Measurements from ENCODE around the gene SMARCD1. TPM values are rescaled to one million over a fixed set of nuclear protein-coding genes. Genes with fewer than 3 reads are reported as not detected.

Gene SMARCD1
- total and polyA plus RNA-seq, 9 of the 15 experiments (the other 6 are each of a cell fraction or from before 2014, with no cell fraction given), result 0.86 to 91.7 (median 48.0) TPM

DNA sequence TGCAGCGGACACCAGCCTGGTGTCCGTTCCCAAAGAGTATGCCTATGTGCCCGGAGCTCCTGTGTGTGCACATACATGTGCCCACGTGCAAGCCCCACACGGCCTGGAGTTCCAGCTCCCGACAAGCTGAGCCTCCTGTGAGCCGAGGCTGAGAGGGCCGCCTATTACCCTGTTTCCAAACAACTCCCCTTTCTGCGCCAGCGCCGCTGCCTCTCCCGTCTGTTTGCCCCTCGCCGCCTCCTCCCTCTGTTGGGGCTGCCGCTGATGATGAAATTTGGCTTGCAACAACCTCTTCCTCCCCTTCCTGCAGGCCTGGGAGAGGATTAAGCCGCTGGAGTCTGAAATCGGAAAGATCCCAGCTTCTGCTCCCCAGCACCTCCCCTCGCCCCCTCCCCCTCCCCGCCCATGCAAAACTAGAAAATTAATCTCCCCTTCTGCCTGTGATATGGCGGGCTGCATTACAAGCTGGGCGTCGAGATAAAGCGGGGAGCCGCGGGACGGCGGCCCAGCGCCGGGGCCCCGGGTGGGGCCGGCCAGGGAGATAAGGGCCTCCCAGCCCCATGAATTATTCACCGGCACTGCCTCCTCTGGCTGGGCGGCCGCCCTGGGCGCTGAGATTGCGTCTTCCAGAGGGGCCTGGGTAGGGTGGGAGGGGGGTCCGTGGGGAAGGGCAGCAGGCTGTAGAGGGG lies 34.6 kb upstream of the SMARCD1 start (continued):
- TF ChIP-seq ZNF274 (IDR thresholded peaks at IDR 0.05; ENCODE audit: borderline replicate concordance, low read depth, low read length) (peak; percentile 81), SP2 (IDR thresholded peaks at IDR 0.05; ENCODE audit: extremely low read depth, low read depth, low read length, poor library complexity, severe bottlenecking) (peak; percentile 38), NONO (IDR thresholded peaks at IDR 0.05; ENCODE audit: low read depth in 2 of 2, low read length in 1 of 2) (peak in 1 of 2 experiments; percentile 89; a peak in 2 of 4 replicates), SRSF3 (IDR thresholded peaks at IDR 0.05; ENCODE audit: insufficient read depth, low read length) (no peak)
- TF ChIP-seq, protein P1, sequence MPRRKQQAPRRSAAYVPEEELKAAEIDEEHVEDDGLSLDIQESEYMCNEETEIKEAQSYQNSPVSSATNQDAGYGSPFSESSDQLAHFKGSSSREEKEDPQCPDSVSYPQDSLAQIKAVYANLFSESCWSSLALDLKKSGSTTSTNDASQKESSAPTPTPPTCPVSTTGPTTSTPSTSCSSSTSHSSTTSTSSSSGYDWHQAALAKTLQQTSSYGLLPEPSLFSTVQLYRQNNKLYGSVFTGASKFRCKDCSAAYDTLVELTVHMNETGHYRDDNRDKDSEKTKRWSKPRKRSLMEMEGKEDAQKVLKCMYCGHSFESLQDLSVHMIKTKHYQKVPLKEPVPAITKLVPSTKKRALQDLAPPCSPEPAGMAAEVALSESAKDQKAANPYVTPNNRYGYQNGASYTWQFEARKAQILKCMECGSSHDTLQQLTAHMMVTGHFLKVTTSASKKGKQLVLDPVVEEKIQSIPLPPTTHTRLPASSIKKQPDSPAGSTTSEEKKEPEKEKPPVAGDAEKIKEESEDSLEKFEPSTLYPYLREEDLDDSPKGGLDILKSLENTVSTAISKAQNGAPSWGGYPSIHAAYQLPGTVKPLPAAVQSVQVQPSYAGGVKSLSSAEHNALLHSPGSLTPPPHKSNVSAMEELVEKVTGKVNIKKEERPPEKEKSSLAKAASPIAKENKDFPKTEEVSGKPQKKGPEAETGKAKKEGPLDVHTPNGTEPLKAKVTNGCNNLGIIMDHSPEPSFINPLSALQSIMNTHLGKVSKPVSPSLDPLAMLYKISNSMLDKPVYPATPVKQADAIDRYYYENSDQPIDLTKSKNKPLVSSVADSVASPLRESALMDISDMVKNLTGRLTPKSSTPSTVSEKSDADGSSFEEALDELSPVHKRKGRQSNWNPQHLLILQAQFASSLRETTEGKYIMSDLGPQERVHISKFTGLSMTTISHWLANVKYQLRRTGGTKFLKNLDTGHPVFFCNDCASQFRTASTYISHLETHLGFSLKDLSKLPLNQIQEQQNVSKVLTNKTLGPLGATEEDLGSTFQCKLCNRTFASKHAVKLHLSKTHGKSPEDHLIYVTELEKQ (CRISPR knock-in tag; IDR thresholded peaks at IDR 0.05), result no peak

All from K562 (cell line).